ENCODE results near the gene DENND5A.

GRCh38 chr11:9285850-9286587 lies 20.9 kb upstream of the DENND5A start:
- TF ChIP-seq SUZ12 (IDR thresholded peaks at IDR 0.05): no peak
- no peak for TF ChIP-seq BHLHE40 (IDR thresholded peaks at IDR 0.05; ENCODE audit: borderline replicate concordance)
- no peak for TF ChIP-seq FOXM1 (IDR thresholded peaks at IDR 0.05; ENCODE audit: borderline replicate concordance)
- TF ChIP-seq L3MBTL2 (conservative IDR thresholded peaks at IDR 0.05): no peak
- TF ChIP-seq ELF4 (IDR thresholded peaks at IDR 0.05): no peak
- no peak for TF ChIP-seq FOXA1 (IDR thresholded peaks at IDR 0.05)
- no peak for TF ChIP-seq SP1 (IDR thresholded peaks at IDR 0.05)

All from HEK293T (cell line).